ENCODE data around the gene MRPS31.

MRPS31 gene

GRCh38 chr13:40681341-40682146, 89.4 kb downstream of the MRPS31 start:
- H3K9me3 Mint-ChIP-seq = no peaks in the 10 kb centered on the region
- H3K36me3 Mint-ChIP-seq (ENCODE audit: low read depth) = peaks cover 2% of the 10 kb centered on the region
- H3K27me3 Mint-ChIP-seq (ENCODE audit: low read depth) = peaks cover under 1% of the 10 kb centered on the region
- H3K27ac Mint-ChIP-seq = peak overlapping the region; percentile 12
- H3K4me3 Mint-ChIP-seq = no peak overlapping the region
- peaks cover 5% of the 10 kb centered on the region for H3K4me1 Mint-ChIP-seq (ENCODE audit: low read depth)

- H3K4me1 Mint-ChIP-seq (ENCODE audit: low read depth) = peaks cover 5% of the 10 kb centered on the region
- no peaks in the 10 kb centered on the region for H3K27me3 Mint-ChIP-seq (ENCODE audit: low read depth)
- H3K4me3 Mint-ChIP-seq = no peak overlapping the region
- no peaks in the 10 kb centered on the region for H3K9me3 Mint-ChIP-seq
- peaks cover 2% of the 10 kb centered on the region for H3K36me3 Mint-ChIP-seq (ENCODE audit: low read depth)
- no peak overlapping the region for H3K27ac Mint-ChIP-seq
These were observed 90.2 kb downstream of the MRPS31 start for GRCh38 chr13:40680659-40681323.

GRCh38 chr13:40679480-40679985, 91.5 kb downstream of the MRPS31 start:
- H3K27ac Mint-ChIP-seq = peak overlapping the region; percentile 6
- no peak overlapping the region for H3K4me3 Mint-ChIP-seq
- no peaks in the 10 kb centered on the region for H3K9me3 Mint-ChIP-seq
- H3K36me3 Mint-ChIP-seq (ENCODE audit: low read depth) = peaks cover 2% of the 10 kb centered on the region
- no peaks in the 10 kb centered on the region for H3K27me3 Mint-ChIP-seq (ENCODE audit: low read depth)
- H3K4me1 Mint-ChIP-seq (ENCODE audit: low read depth) = peaks cover 5% of the 10 kb centered on the region
